Activated T-helper 2 cell treated with anti-CD3 and anti-CD28 coated beads, Interferon-gamma antibody, Interleukin-2, Interleukin-4, amounts not matched to agents 10 μg/mL and 5 μg/mL and 100 μg/mL, durations not matched to agents 14 hours and 24 hours and 36 hours (primary cell): ENCODE results near the gene KAZN. TPM values are rescaled to one million over a fixed set of nuclear protein-coding genes. Genes with fewer than 3 reads are reported as not detected.

Experiments used
- DNase-seq: peaks from one replicate; pipeline ENCODE4 v3.0.0; 2021; ENCODE audit warnings: low spot score
- H3K27ac Mint-ChIP-seq: one replicate; pipeline ENCODE4 v1.8.0; 2021; ENCODE audit warnings: mixed read lengths
- H3K27me3 Mint-ChIP-seq: one replicate; pipeline ENCODE4 v1.8.0; 2021; ENCODE audit warnings: low read depth, mixed read lengths
- H3K36me3 Mint-ChIP-seq: one replicate; pipeline ENCODE4 v1.8.0; 2021; ENCODE audit warnings: low read depth, mixed read lengths
- H3K4me1 Mint-ChIP-seq: one replicate; pipeline ENCODE4 v1.8.0; 2021; ENCODE audit warnings: low read depth, mixed read lengths
- H3K4me3 Mint-ChIP-seq: one replicate; pipeline ENCODE4 v1.8.0; 2021; ENCODE audit warnings: low read depth, mild to moderate bottlenecking, moderate library complexity, mixed read lengths
- H3K9me3 Mint-ChIP-seq: one replicate; pipeline ENCODE4 v1.8.0; 2021; ENCODE audit warnings: mixed read lengths
- intact Hi-C: fragments of 100-400 bp; cut with micrococcal nuclease; formaldehyde crosslinking; loops from one replicate; pipeline ENCODE4 v1.15.1; 2023
- total RNA-seq: library from RNA; stranded (reverse); gene quantifications from 2 replicates; pipeline ENCODE4 v1.2.3, GENCODE V29; 2022

The KAZN gene
- total RNA-seq, 1 donor from 2014 or later: 0.68 TPM

DNA sequence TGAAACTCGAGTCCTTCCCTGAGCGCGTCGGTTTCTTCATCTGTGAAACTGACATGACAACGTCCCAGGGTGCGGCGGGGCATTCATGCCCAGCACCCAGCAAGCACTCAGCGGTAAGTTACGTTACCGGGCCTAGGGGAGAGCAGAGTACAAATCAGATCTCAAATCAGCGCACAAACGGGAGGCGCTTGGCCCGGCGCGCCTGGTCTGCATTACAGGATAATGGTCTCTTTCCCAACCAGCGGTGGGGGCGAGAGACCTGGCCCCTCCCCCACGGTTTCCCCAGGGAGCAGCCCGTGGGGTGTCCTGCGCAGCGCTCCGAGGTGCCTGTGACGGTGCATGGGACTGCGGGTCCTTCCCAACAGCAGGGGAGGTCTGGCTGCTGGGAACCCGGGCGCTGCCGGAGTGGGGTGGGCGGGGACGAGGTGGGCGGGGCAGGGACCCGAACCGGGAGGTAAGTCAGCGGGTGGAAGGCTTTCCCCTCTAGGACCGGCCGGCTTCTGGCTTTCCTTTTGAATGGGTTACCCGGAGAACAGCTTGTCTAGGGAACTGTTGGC, 556.1 kb downstream of the KAZN start:
- Mint-ChIP-seq H3K4me3 (no peak overlapping the region), H3K27ac (no peak overlapping the region), H3K4me1 (peaks cover 19% of the 10 kb centered on the region), H3K9me3 (no peaks in the 10 kb centered on the region), H3K27me3 (peaks cover 55% of the 10 kb centered on the region), H3K36me3 (no peaks in the 10 kb centered on the region)
- no peak for DNase-seq
- intact Hi-C loops: loop anchor here (10.0 kb wide), 1 partner anchor 120 kb away; no protein-coding TSS in a partner anchor

DNA sequence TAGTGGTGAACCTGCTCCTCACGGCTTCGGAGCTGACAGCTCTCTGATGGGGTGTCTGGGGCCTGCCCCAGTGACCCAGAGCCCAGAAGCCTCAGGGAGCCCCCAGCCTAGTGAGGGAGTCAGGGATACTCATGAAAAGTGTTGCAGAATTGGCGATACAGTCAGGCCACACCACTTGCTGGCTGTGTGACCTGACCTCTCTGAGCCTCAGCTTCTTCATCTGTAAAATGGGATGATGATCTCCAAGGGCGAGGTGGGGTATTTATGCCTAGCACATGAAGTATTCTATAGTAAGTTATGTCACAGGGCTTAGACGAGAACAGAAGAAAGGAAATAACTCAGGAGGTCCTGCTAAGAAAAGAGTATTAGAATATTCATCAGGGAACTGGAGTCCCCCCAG, 556.7 kb downstream of the KAZN start:
- Mint-ChIP-seq H3K27me3 (peaks cover 49% of the 10 kb centered on the region), H3K36me3 (no peaks in the 10 kb centered on the region), H3K9me3 (no peaks in the 10 kb centered on the region), H3K4me1 (peaks cover 19% of the 10 kb centered on the region), H3K27ac (no peak overlapping the region), H3K4me3 (no peak overlapping the region)
- intact Hi-C loops: loop anchor here (10.0 kb wide), 1 partner anchor 120 kb away; no protein-coding TSS in a partner anchor
- DNase-seq: no peak

GRCh38 chr1:15155888-15156741, 557.6 kb downstream of the KAZN start:
- H3K36me3 Mint-ChIP-seq: no peaks in the 10 kb centered on the region
- intact Hi-C loops: loop anchor here (10.0 kb wide), 1 partner anchor 119 kb away; no protein-coding TSS in a partner anchor
- H3K27me3 Mint-ChIP-seq: peaks cover 41% of the 10 kb centered on the region
- no peak overlapping the region for H3K4me3 Mint-ChIP-seq
- H3K9me3 Mint-ChIP-seq: no peaks in the 10 kb centered on the region
- DNase-seq: no peak
- no peak overlapping the region for H3K27ac Mint-ChIP-seq
- H3K4me1 Mint-ChIP-seq: peaks cover 19% of the 10 kb centered on the region

- H3K27ac Mint-ChIP-seq: no peak overlapping the region
- H3K9me3 Mint-ChIP-seq: no peaks in the 10 kb centered on the region
- H3K4me1 Mint-ChIP-seq: peaks cover 19% of the 10 kb centered on the region
- H3K4me3 Mint-ChIP-seq: no peak overlapping the region
- H3K27me3 Mint-ChIP-seq: peaks cover 33% of the 10 kb centered on the region
- H3K36me3 Mint-ChIP-seq: no peaks in the 10 kb centered on the region
- intact Hi-C loops: loop anchor here (10.0 kb wide), 1 partner anchor 118 kb away; no protein-coding TSS in a partner anchor
- no peak for DNase-seq
These were observed 558.4 kb downstream of the KAZN start for GRCh38 chr1:15156807-15157380.

DNA sequence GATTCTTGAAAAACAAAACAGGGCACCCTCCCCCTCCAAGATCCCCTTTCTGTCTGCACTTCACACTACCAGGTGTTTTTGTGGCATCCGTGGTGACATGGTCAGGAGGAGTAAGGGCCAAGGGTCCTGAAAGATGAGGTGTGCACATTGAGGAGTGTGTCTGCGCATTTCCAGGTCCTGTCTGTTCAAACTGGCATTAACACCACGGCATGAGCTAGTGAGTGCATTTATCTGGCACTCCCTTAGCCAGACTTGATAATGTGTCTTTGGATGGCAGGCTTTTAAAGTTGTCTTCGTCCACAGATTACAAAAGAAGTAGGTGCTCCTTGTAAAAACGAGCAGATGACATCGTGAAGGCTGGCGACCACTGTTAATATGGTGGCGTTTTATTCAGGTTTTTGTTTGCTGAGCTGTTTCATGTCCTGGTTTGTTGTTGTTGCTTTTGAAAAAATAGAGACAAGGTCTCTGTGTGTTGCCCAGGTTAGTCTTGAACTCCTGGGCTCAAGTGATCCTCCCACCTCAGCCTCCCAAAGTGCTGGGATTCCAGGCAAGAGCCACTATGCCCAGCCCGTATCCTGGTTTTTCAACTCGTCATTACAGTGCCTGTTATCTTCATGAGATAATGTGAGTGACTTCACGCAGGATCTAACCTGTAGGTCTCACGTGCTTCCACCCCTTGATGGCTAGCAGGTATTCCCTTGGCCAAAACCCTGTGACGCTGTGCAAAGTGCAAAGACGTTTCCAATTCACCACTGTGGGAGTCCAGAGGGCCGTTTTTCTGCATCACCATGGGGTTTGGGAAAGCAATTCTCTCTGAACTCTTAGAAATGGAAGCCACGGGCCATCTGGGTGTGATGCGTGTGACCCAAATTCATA, 559.3 kb downstream of the KAZN start:
- intact Hi-C loops: loop anchor here (10.0 kb wide), 1 partner anchor 117 kb away; no protein-coding TSS in a partner anchor
- no peaks in the 10 kb centered on the region for H3K36me3 Mint-ChIP-seq
- H3K4me1 Mint-ChIP-seq: peaks cover 16% of the 10 kb centered on the region
- no peaks in the 10 kb centered on the region for H3K9me3 Mint-ChIP-seq
- H3K4me3 Mint-ChIP-seq: no peak overlapping the region
- DNase-seq: no peak
- peaks cover 29% of the 10 kb centered on the region for H3K27me3 Mint-ChIP-seq
- no peak overlapping the region for H3K27ac Mint-ChIP-seq

DNA sequence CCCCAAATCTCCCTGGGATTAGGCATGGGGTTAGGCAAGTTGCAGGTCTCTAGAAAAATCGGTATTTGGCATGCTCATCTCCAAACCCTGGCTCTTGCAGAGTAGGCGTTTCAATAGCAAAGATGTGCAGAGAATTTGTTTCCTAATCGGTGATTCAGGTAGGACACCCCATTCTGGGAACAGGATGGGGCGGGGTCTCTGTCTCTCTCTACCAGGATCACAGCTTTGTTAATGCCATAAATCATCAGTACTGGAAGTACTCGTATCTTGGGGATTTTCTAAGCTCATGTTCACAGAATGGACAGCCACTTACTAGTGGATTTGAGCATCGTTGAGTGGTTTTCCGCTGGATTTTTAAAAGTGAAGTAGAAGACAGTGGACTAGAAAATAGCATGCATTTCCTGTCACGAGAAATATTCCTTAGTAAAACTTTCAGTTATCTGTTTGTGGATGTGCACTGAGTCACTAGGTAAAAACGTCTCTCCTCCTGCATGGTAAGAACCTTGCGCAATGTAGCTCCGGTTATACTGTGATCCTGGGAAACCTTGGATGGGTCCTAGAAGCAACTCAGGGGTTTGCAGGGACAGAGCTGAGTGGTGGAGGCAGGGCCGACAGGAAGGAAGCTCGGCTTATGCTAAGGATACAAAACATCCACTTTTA, 560.2 kb downstream of the KAZN start:
- Mint-ChIP-seq H3K4me3 (no peak overlapping the region), H3K27ac (no peak overlapping the region), H3K36me3 (no peaks in the 10 kb centered on the region), H3K27me3 (peaks cover 31% of the 10 kb centered on the region), H3K4me1 (peaks cover 16% of the 10 kb centered on the region), H3K9me3 (no peaks in the 10 kb centered on the region)
- intact Hi-C loops: loop anchor here (10.0 kb wide), 1 partner anchor 116 kb away; no protein-coding TSS in a partner anchor
- DNase-seq: no peak

GRCh38 chr1:15159166-15159555, 560.7 kb downstream of the KAZN start:
- Mint-ChIP-seq H3K27me3 (peaks cover 30% of the 10 kb centered on the region), H3K27ac (no peak overlapping the region), H3K4me3 (no peak overlapping the region), H3K4me1 (peaks cover 16% of the 10 kb centered on the region), H3K9me3 (no peaks in the 10 kb centered on the region), H3K36me3 (no peaks in the 10 kb centered on the region)
- intact Hi-C loops: loop anchor here (10.0 kb wide), 1 partner anchor 116 kb away; no protein-coding TSS in a partner anchor
- no peak for DNase-seq

DNA sequence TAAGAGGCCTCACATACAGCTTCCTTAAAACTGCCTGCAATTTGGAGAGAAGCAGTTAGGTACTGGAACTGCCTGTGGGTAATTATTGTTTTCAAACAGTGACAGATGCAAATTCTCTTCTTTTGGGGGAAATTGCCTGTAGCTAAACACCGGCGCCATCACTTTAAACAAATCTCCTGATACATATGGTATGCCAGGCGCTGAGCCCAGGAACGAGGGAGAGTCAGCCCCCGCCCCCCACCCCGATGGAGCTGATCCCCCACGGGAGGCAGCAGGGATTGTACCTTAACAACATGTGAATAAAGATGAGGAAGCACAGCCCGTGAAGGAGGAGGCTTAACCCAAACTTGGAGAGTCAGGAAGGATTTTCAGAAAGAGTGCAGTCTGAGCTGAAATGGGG, 562.1 kb downstream of the KAZN start:
- Mint-ChIP-seq H3K27me3 (peaks cover 18% of the 10 kb centered on the region), H3K36me3 (no peaks in the 10 kb centered on the region), H3K9me3 (no peaks in the 10 kb centered on the region), H3K4me1 (peaks cover 8% of the 10 kb centered on the region), H3K27ac (no peak overlapping the region), H3K4me3 (no peak overlapping the region)
- DNase-seq: no peak
- intact Hi-C loops: no loop called here

GRCh38 chr1:15167386-15167785, 568.9 kb downstream of the KAZN start:
- intact Hi-C loops: no loop called here
- no peak overlapping the region for H3K27ac Mint-ChIP-seq
- H3K27me3 Mint-ChIP-seq: peaks cover 34% of the 10 kb centered on the region
- H3K9me3 Mint-ChIP-seq: no peaks in the 10 kb centered on the region
- DNase-seq: no peak
- no peak overlapping the region for H3K4me3 Mint-ChIP-seq
- H3K4me1 Mint-ChIP-seq: peaks cover 2% of the 10 kb centered on the region
- H3K36me3 Mint-ChIP-seq: no peaks in the 10 kb centered on the region
